Measurements from ENCODE around the gene VPS37C. TPM values are rescaled to one million over a fixed set of nuclear protein-coding genes. Genes with fewer than 3 reads are reported as not detected.

VPS37C gene
- total RNA-seq, 1 donor from 2014 or later: 14.3 TPM

DNA sequence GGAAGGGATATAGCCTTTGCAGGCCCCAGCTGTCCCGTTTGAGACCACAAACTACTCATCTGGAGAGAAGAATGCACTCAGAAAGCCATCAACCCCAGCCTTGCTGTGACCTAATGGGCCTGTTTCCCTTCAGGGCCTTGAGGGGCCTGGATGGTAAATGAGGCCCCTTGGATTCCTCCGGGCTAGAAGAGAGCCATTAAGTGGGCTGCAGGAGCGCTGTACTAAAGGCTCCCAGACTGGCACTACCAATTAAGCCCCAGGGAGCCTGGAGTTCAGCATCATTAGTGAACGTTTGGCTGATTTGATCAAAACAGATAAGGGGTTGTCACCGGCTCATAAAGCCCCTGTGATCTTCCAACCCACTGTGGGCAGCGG lies 35.9 kb downstream of the VPS37C start:
- intact Hi-C loops (cut with DNase I): loop anchor here (5.0 kb wide), 1 partner anchor 293 kb away; no protein-coding TSS in a partner anchor
- ATAC-seq (ENCODE audit: poor library complexity): no peak

DNA sequence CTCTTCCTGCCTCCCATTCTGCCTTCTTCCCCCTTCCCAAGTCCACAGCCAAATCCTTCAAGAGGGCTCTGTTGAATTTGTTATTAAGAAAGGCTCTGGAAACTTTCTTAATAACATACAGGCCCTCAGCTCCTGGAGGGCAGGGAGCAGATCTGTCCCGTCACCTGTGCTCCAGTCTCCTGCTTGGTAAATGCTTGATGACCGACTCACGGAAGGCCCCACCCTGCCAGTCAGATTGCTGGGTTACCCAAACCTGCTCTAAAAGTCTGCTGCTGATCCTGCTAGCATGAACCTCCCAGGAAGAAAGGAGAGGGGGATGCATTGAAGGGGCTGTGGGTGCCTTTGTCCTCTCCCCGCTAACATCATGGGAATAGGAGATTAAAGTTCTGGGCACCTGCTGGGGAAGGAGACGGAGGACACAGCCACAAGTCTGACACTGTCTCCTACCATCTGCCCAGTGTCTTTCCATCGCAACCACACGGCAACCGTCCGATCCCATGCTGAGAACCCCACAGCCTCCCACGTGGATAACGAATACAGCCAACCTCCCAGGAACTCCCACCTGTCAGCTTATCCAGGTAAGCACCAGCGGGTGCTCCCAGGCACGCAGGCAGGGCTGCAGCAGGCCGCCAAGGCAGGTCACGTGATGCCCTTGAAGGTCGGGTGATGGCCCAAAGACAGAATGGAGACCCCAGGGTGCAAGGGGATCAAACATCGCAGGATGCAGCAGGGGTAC lies 36.5 kb downstream of the VPS37C start:
- intact Hi-C loops (cut with DNase I): loop anchor here (5.0 kb wide), 1 partner anchor 292 kb away; no protein-coding TSS in a partner anchor
- ATAC-seq (ENCODE audit: poor library complexity): no peak
- DNase-seq: no peak

More for the DNA sequence above, 35.9 kb downstream of the VPS37C start:
- DNase-seq: no peak

DNA sequence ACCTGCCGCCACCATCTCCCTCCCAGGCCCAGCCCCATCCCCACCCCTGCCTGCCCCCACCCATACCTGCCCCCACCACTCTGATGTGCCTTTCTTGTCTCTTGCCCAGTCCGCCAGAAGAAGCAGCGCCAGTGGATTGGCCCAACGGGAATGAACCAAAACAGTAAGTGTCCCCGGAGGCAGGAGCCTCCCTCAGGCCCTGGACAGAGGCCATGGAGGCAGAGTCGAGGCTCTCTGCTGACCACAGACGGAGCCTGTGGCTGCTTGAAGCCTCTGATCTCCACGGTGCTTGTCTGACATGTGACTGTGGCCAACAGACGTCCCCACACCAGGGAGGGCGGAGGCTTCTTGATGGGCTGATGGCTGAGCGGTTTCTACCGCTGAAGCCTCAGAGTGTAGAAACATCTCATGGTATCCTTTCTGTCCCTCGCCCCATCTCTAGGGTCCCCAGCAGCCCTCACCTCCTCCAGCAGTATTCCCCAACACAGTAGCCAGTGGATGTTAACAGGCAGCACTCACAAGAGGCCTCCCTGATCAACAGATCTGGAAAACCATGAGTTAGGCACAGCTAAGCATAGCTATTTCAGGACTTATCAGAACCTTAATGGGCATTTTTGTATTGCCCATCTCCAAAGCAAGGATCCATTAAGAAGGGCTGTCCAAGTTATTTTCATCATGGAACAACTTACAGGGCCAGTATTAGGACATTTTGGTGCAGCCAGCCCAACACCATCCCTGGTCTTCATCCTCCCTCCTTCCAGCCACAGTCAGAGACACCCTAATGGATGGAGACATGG lies 37.3 kb downstream of the VPS37C start:
- intact Hi-C loops (cut with DNase I): no loop called here
- DNase-seq (no peak), ATAC-seq (ENCODE audit: poor library complexity) (no peak)

DNA sequence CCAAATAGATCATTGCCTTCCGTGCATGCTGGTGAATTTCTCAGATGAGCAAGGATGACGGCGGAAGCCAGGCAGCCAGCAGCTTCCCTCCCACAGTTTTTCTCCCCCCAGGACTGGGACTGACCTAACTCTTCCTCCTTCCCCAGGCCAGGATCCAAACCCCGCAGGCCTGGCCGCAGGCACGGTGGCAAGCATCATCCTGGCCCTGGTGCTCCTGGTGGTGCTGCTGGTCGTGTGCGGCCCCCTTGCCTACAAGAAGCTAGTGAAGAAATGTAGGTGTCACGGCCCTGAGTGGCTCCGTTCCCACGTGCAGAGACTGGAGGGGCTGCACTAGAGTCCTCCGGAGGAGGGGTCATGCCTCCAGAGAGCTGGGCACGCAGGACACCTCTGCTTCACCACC lies 38.5 kb downstream of the VPS37C start:
- ATAC-seq (ENCODE audit: poor library complexity) (no peak), DNase-seq (no peak)
- intact Hi-C loops (cut with DNase I): no loop called here

DNA sequence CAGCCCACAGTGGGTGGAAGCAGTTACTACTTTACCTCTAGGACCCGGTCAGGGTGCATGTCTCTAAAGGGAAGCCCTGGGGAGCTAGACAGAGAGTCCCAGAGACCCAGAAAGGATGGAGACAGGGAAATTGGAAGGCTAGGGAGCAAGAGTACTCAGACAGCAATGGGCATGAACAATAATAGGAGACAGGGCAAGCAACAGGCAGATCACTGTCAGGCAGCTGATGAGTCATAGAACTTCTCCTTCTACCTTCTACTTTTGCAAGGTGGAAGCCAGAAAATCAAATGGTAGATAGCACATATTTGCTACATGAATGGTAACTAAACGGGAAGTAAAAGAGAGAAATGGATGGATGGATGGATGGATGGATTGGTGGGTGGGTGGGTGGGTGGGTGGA lies 39.3 kb downstream of the VPS37C start:
- DNase-seq: no peak
- intact Hi-C loops (cut with DNase I): no loop called here
- ATAC-seq (ENCODE audit: poor library complexity): no peak

DNA sequence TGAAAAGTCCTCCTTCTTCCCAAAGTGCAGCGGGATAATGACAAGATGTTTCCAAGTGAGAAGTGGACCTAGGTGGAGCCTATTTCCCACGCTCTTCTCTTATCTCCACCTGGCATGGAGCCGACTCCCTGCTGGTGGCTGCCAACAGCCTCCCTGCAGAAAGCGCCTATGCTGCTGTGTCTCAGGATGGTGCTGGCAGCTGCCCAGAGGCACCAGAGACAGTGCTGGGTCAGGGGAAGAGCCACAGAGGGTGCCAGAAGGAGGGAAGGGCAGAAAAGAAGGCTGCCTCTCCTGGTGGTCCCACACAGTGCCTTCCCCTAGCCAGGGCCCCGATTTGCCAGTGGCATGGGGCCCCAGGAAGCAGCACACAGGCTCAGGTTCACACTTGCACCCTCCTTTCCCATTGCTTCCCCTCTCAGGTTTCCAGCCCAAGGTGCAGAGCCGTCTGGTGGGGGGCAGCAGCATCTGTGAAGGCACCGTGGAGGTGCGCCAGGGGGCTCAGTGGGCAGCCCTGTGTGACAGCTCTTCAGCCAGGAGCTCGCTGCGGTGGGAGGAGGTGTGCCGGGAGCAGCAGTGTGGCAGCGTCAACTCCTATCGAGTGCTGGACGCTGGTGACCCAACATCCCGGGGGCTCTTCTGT lies 39.9 kb downstream of the VPS37C start:
- intact Hi-C loops (cut with DNase I): no loop called here
- ATAC-seq (ENCODE audit: poor library complexity): peak; percentile 82
- peak; percentile 76 for DNase-seq

DNA sequence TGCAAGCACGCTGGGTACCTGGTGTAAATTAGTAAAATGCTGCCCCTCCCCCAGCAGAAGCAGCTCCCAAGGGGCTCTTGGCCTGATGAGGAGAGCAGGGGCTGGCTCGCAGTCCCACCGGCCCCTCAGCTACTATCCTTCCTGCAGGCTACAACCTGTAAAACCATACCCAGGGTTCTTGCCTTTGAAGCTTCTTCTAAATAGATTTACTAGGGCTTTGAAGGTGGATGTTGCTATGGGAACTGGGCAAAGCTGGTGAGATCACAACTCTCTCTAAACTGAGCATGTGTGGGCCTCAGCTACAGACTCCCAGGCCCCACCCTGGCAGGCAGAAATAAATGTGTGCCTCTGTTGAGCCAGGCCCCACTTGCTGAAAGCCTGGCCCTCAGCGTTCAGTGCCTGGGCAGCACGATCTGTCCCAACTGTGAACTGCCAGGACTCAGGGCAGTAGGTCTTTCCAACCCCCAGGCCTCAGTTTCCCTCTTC lies 40.5 kb downstream of the VPS37C start:
- intact Hi-C loops (cut with DNase I): no loop called here
- ATAC-seq (ENCODE audit: poor library complexity) (peak; percentile 50), DNase-seq (no peak)

DNA sequence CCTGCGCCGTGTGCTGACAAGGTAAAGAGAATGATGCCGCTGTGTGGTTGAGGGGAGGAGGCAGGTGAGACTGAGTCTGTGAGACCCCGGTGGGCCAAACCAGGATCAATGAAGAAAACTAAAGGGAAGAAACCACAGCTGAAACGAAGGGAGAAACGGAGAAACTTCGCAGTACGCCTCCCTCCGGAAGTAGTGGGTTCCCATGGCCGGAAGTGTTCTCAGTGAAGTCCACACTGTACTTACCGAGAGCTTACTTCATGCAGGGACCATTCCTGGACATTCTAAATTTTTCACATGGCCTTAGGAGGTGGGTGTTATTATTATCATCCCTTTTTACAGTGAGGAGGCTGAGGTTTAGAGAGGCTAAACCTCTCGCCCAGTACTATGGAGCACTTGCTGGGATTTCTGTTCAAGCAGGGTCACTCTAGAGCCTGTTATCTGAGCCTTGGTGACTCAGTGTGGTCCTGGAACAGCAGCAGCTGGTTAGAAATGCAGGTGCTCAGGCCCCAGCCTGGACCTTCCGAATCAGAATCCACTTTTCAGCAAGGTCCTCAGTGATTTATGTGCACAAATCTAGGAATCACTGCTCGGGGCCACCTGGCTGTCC lies 41.0 kb downstream of the VPS37C start:
- ATAC-seq (ENCODE audit: poor library complexity) (no peak), DNase-seq (no peak)
- intact Hi-C loops (cut with DNase I): no loop called here

DNA sequence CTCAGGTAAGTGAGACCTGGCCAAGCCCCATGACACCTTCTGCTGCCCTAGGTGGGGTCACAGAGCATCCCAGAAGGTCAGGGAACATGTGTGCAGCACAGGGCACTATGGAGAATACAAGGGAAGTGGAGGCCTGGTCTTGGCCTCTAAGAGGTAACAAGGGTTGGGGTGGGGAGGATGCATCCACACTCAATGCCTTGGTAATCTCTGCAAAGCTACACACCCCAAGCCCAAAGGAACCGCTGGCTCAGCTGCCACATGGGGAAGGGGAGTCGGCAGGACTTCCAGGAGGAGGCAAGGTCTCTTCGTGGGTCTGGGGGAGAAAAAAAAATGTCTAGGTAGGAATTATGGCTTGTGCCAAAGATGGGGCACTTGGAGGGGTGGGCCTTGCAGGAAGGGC lies 41.7 kb downstream of the VPS37C start:
- intact Hi-C loops (cut with DNase I): no loop called here
- DNase-seq: no peak
- no peak for ATAC-seq (ENCODE audit: poor library complexity)

DNA sequence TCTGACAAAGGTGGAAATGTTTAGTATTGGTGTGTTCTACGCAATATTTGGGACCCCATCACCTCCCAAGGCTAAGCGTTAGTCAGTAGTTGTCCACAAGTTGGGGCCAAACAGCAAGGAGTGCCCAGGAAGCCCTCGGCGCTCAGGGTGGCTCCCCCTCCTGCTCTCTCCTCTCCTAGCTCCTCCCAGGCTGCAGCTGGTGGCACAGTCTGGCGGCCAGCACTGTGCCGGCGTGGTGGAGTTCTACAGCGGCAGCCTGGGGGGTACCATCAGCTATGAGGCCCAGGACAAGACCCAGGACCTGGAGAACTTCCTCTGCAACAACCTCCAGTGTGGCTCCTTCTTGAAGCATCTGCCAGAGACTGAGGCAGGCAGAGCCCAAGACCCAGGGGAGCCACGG lies 42.2 kb downstream of the VPS37C start:
- DNase-seq (no peak), ATAC-seq (ENCODE audit: poor library complexity) (no peak)
- intact Hi-C loops (cut with DNase I): no loop called here

DNA sequence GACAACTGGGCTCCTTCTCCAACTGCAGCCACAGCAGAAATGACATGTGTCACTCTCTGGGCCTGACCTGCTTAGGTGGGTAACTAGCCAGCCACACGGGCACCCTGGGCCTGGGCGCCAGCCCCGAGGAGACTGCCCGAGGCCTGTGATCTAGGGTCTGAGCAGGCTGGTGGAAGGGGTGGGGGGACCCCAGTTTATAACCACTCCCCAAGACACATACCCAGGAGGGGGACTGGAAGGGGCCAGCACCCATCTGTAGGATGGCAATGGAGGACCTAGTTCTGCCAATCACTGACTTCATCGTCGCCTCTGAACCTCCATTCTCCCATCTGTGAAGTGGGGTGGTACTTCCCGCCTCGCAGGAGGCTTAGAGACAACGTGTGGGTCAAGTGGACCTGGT lies 42.8 kb downstream of the VPS37C start:
- DNase-seq: no peak
- intact Hi-C loops (cut with DNase I): no loop called here
- no peak for ATAC-seq (ENCODE audit: poor library complexity)

DNA sequence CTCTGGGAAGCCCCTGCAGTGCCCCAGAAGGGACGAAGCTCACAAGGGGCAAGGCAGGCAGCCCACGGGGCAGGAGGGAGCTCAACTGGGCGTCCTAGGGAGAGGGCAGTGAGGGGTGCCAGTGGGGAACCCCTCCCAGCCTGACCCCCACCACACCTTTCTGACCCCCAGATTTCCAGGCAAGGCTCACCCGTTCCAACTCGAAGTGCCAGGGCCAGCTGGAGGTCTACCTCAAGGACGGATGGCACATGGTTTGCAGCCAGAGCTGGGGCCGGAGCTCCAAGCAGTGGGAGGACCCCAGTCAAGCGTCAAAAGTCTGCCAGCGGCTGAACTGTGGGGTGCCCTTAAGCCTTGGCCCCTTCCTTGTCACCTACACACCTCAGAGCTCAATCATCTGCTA lies 43.2 kb downstream of the VPS37C start:
- no peak for ATAC-seq (ENCODE audit: poor library complexity)
- intact Hi-C loops (cut with DNase I): no loop called here
- DNase-seq: no peak

DNA sequence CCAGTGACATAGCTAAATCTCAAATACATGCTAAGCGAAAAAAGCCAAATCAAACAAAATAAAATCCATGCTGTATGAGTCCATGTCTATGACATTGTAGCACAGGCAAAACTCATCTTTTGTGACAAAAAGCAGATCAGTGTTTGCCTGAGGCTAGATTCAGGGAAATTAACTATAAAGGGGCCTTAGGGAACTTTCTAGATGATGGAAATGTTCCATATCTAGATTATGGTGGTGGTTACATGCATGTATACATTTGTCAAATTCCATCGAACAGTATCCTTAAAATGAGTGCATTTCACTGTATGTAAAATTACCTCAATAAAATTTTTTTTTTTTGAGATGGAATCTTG lies 44.1 kb downstream of the VPS37C start:
- no peak for ATAC-seq (ENCODE audit: poor library complexity)

DNA sequence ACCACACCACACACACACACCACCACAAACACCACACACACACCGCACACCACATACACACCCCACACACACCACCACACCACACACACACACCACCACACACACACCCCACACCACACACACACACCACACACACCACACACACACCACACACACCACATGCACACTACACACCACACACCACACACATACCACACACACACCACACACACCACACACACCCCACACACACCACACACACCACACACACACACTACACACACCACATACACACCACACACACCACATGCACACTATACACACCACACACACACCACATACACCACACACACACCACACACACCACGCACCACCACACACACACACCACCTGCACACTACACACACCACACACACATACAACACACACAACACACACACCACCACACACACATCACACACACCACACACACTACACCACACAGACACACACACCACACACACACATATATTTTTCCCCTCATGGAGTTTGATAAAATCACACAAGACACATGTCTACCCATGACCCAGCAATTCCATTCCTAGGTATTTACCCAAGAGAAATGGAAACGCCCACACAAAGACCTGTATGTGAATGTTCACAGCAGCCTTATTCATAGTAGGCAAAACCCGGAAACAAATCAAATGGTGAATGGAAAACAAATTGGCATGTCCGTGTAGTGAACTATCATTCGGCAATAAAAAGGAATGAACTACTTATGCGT lies 44.6 kb downstream of the VPS37C start:
- DNase-seq (no peak), ATAC-seq (ENCODE audit: poor library complexity) (no peak)
- intact Hi-C loops (cut with DNase I): no loop called here

More for the DNA sequence above, 44.1 kb downstream of the VPS37C start:
- intact Hi-C loops (cut with DNase I): no loop called here
- no peak for DNase-seq

DNA sequence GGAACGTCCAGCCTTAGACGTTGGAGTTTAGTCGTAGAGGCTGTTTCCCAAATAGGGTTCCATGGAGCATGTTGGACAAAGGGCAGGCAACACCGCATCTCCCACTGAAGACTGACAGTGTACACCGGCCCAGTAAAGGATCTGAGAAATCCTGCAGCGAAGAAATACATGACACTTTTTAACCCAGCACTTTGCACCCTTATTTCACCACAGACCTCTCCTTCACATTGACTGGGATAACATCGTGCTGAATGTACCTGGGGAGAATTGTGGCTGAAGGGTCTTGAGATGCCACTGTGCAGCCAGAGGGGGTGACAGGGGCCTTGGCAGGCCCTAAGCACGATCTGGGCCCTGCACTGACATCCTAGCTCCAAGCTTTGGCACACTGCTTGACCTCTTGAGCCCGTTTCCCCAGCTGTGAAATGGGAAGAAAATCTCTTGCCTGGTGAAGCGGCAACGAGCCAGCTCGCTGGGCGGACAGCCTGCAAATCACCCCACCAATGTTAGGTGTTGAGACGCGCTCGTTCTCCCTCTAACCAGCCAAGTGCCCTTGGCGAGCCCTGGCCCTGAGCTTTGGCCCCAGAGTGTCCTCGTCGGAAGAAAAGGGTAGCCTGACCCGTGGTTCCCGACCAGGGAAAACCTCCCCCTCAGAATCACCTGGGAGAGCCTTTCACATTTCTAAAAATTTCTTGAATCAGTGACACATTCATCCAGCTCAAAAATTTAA lies 45.6 kb downstream of the VPS37C start:
- ATAC-seq (ENCODE audit: poor library complexity): no peak
- intact Hi-C loops (cut with DNase I): no loop called here

DNA sequence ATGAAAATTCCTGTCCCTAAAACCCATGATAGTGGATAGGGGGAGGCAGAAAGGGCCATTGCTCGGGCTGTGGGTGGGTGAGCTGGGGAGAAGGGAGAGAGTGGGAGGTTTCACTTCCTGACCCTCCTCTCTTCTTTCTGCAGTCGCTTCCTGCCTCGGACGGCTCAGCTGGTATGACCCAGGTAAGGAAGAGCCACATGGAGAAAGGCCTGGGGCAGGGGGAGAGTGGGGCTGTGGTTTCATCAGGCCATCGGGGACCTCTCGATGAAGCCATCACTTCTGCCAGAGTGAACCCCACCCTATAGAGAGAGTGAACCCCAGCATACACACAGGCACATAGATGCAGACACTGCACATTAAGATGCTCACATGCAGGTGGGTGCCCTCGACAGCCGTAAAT lies 46.3 kb downstream of the VPS37C start:
- intact Hi-C loops (cut with DNase I): no loop called here
- ATAC-seq (ENCODE audit: poor library complexity) (no peak), DNase-seq (no peak)

More for the DNA sequence above, 45.6 kb downstream of the VPS37C start:
- DNase-seq: no peak

DNA sequence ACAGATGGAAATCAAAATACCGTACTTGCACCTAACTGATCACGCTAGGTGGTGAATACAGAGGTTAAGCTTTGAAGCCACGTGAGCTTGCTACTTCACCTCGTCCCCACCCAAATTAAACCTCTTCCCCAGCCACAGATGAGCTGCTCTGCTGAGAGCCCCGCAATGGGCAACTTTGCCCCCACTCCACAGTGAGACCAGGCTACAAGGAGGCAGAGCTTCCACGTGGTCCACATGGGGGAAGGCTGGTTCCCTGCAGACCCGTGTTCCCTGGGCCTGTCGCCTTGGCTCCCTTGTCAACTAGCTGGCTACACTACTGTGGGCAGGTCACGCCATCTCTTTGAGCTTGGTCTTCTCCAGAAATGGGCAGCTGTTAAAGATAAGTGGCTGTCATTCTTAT lies 48.0 kb downstream of the VPS37C start:
- intact Hi-C loops (cut with DNase I): no loop called here
- ATAC-seq (ENCODE audit: poor library complexity): no peak
- DNase-seq: no peak

DNA sequence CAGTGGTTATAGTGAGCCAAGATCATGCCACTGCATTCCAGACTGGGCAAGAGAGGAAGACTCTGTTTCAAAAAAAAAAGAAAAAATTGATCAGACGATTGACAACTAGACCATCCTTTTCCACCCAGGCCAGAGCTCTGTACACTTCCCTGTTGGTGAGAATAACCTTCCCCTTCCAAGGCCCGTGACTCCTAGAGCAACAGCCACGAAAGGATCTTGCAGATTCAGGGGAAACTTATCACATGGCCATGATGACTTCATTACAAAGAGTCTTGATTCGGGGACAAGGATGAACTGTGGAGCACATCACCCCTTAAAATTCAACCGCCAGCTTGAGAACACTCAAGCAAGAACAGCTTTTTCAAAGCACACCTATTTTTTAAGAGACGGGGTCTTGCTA lies 48.7 kb downstream of the VPS37C start:
- ATAC-seq (ENCODE audit: poor library complexity) (no peak), DNase-seq (no peak)
- intact Hi-C loops (cut with DNase I): no loop called here

Data from Right ventricle myocardium superior (tissue), 1 donor.